Activated naive CD8-positive, alpha-beta T cell (primary cell): ENCODE data around the gene MYZAP.

ENCODE experiments used
- H3K27ac Mint-ChIP-seq: one replicate; pipeline ENCODE4 v1.8.0; 2021; ENCODE audit warnings: mixed read lengths
- H3K27me3 Mint-ChIP-seq: one replicate; pipeline ENCODE4 v1.8.0; 2021; ENCODE audit warnings: mixed read lengths
- H3K36me3 Mint-ChIP-seq: one replicate; pipeline ENCODE4 v1.8.0; 2021; ENCODE audit warnings: mixed read lengths
- H3K4me1 Mint-ChIP-seq: one replicate; pipeline ENCODE4 v1.8.0; 2021; ENCODE audit warnings: low read depth, mixed read lengths
- H3K4me3 Mint-ChIP-seq: one replicate; pipeline ENCODE4 v1.8.0; 2021; ENCODE audit warnings: mild to moderate bottlenecking, mixed read lengths
- H3K9me3 Mint-ChIP-seq: one replicate; pipeline ENCODE4 v1.8.0; 2021; ENCODE audit warnings: low read depth, mixed read lengths

The MYZAP gene

DNA sequence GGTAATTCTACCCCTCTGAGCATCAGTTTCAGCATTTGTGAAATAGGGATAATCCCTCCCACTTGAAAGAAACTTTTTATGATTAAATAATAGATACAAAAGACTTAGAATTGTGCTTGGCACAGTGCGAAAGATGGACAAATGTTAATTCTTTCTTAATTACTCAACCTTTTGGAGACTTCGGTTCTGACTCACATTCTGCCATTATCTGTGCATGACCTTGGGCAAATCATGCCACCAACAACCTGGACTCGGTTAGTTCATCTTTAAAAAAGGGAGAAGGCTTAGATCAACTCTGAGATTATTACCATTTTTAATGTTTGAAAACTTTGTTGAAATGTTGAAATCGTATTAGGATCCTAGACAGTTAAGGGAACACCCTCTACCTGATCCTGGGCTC is 74.2 kb downstream of the MYZAP start:
- H3K27me3 Mint-ChIP-seq, result no peaks in the 10 kb centered on the region
- no peak overlapping the region for H3K27ac Mint-ChIP-seq
- H3K4me3 Mint-ChIP-seq, result no peak overlapping the region
- no peaks in the 10 kb centered on the region for H3K4me1 Mint-ChIP-seq
- no peaks in the 10 kb centered on the region for H3K36me3 Mint-ChIP-seq
- H3K9me3 Mint-ChIP-seq, result no peaks in the 10 kb centered on the region

- Mint-ChIP-seq H3K27me3 (no peaks in the 10 kb centered on the region), H3K27ac (no peak overlapping the region), H3K4me3 (no peak overlapping the region), H3K36me3 (no peaks in the 10 kb centered on the region), H3K4me1 (no peaks in the 10 kb centered on the region), H3K9me3 (no peaks in the 10 kb centered on the region)
Measured at GRCh38 chr15:57667171-57667849, 75.6 kb downstream of the MYZAP start.

- Mint-ChIP-seq H3K27ac (no peak overlapping the region), H3K4me3 (no peak overlapping the region)
Measured at GRCh38 chr15:57668016-57668415, 76.3 kb downstream of the MYZAP start.

GRCh38 chr15:57671636-57672035 is 79.9 kb downstream of the MYZAP start:
- Mint-ChIP-seq H3K4me1 (no peaks in the 10 kb centered on the region), H3K27ac (no peak overlapping the region), H3K4me3 (no peak overlapping the region), H3K36me3 (no peaks in the 10 kb centered on the region), H3K27me3 (peaks cover 6% of the 10 kb centered on the region), H3K9me3 (no peaks in the 10 kb centered on the region)

More at GRCh38 chr15:57668016-57668415, 76.3 kb downstream of the MYZAP start:
- H3K9me3 Mint-ChIP-seq, result no peaks in the 10 kb centered on the region
- no peaks in the 10 kb centered on the region for H3K4me1 Mint-ChIP-seq
- peaks cover 3% of the 10 kb centered on the region for H3K27me3 Mint-ChIP-seq
- H3K36me3 Mint-ChIP-seq, result no peaks in the 10 kb centered on the region

DNA sequence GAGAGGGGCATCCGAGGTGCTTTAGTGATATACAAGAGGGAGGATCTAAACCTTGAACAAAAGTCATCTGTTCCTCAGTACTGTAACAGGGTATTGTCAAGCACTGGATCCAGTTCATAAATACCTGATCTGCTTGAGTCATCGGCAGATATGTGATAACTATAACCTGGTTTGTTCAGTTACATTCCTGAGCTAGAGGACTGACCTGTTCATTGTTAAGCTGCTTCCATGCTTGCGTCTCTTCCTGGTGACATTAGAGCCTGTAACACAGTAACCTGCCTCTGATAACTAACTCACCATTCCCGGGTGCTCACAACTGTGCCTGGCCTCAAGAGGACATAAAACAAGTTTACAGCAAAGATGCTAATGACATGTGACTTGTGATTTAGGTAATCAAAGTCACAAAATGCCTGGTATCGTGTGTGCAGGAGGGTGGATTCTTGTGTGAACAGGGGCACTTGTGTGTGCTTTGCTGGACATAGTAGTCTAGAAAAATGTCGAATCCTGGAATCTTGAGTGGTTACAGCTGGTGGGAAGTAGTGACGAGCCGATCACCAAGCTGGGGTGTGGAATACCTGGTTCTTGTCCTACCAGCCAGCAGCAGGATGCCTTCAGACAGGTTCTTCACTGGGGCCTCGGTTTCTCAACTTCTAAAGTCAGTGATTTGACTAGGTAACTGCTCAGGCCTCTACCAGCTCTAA is 83.9 kb downstream of the MYZAP start:
- no peak overlapping the region for H3K4me3 Mint-ChIP-seq
- H3K36me3 Mint-ChIP-seq, result no peaks in the 10 kb centered on the region
- H3K9me3 Mint-ChIP-seq, result no peaks in the 10 kb centered on the region
- H3K27ac Mint-ChIP-seq, result no peak overlapping the region
- peaks cover 6% of the 10 kb centered on the region for H3K4me1 Mint-ChIP-seq
- peaks cover 6% of the 10 kb centered on the region for H3K27me3 Mint-ChIP-seq

DNA sequence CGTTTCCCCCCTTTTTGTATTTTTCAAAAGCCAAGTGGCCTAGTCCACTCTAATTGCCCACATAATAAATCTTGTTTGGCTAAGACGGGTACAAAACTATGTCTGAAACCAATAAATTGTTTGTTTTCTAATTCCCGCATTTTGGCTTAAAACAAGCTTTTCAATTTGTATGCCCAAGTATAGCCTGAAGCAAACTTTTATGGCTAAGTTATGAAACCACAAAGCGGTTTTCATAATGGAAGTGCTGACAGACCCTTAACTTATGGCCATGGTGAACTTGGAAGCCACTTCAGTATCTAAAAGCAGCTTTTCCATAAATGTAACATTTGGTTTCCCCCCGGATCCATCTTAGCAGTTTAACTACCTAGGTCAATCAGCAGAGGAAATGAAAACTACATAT is 84.9 kb downstream of the MYZAP start:
- H3K4me1 Mint-ChIP-seq, result peaks cover 6% of the 10 kb centered on the region
- H3K9me3 Mint-ChIP-seq, result no peaks in the 10 kb centered on the region
- H3K36me3 Mint-ChIP-seq, result no peaks in the 10 kb centered on the region
- H3K27me3 Mint-ChIP-seq, result peaks cover 6% of the 10 kb centered on the region
- no peak overlapping the region for H3K4me3 Mint-ChIP-seq
- H3K27ac Mint-ChIP-seq, result no peak overlapping the region

GRCh38 chr15:57677204-57677603 is 85.5 kb downstream of the MYZAP start:
- Mint-ChIP-seq H3K9me3 (no peaks in the 10 kb centered on the region), H3K4me1 (peaks cover 6% of the 10 kb centered on the region), H3K4me3 (no peak overlapping the region), H3K27me3 (peaks cover 6% of the 10 kb centered on the region), H3K27ac (no peak overlapping the region), H3K36me3 (no peaks in the 10 kb centered on the region)

- no peaks in the 10 kb centered on the region for H3K36me3 Mint-ChIP-seq
- H3K4me1 Mint-ChIP-seq, result peaks cover 6% of the 10 kb centered on the region
- H3K27me3 Mint-ChIP-seq, result no peaks in the 10 kb centered on the region
- no peak overlapping the region for H3K27ac Mint-ChIP-seq
- no peak overlapping the region for H3K4me3 Mint-ChIP-seq
- no peaks in the 10 kb centered on the region for H3K9me3 Mint-ChIP-seq
Measured at GRCh38 chr15:57680021-57680420, 88.3 kb downstream of the MYZAP start.

- no peak overlapping the region for H3K4me3 Mint-ChIP-seq
- H3K4me1 Mint-ChIP-seq, result peaks cover 6% of the 10 kb centered on the region
- no peaks in the 10 kb centered on the region for H3K27me3 Mint-ChIP-seq
- H3K9me3 Mint-ChIP-seq, result no peaks in the 10 kb centered on the region
- H3K36me3 Mint-ChIP-seq, result no peaks in the 10 kb centered on the region
- no peak overlapping the region for H3K27ac Mint-ChIP-seq
Measured at GRCh38 chr15:57681011-57681410, 89.3 kb downstream of the MYZAP start.

DNA sequence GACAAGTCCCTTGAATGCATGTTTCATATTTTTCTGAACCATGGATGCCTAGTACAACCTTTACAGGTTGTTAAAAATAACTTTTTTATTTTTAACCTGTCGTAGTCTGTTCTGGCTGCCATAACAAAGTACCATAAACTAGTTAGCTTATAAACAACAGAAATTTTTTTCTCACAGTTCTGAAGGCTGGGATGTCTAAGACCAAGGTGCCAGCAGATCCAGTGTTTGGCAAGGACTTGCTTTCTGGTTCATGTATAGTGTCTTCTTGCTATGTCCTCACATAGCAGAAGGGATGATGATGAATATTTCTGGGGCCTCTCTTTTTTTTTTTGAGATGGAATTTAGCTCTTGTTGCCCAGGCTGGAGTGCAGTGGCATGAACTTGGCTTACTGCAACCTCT is 91.8 kb downstream of the MYZAP start:
- H3K27me3 Mint-ChIP-seq, result no peaks in the 10 kb centered on the region
- H3K4me3 Mint-ChIP-seq, result no peak overlapping the region
- peaks cover 6% of the 10 kb centered on the region for H3K4me1 Mint-ChIP-seq
- no peak overlapping the region for H3K27ac Mint-ChIP-seq
- H3K36me3 Mint-ChIP-seq, result no peaks in the 10 kb centered on the region
- no peaks in the 10 kb centered on the region for H3K9me3 Mint-ChIP-seq

- Mint-ChIP-seq H3K4me1 (peaks cover 6% of the 10 kb centered on the region), H3K4me3 (no peak overlapping the region), H3K27ac (no peak overlapping the region), H3K9me3 (no peaks in the 10 kb centered on the region), H3K27me3 (no peaks in the 10 kb centered on the region), H3K36me3 (no peaks in the 10 kb centered on the region)
Measured at GRCh38 chr15:57684491-57685151, 92.9 kb downstream of the MYZAP start.

DNA sequence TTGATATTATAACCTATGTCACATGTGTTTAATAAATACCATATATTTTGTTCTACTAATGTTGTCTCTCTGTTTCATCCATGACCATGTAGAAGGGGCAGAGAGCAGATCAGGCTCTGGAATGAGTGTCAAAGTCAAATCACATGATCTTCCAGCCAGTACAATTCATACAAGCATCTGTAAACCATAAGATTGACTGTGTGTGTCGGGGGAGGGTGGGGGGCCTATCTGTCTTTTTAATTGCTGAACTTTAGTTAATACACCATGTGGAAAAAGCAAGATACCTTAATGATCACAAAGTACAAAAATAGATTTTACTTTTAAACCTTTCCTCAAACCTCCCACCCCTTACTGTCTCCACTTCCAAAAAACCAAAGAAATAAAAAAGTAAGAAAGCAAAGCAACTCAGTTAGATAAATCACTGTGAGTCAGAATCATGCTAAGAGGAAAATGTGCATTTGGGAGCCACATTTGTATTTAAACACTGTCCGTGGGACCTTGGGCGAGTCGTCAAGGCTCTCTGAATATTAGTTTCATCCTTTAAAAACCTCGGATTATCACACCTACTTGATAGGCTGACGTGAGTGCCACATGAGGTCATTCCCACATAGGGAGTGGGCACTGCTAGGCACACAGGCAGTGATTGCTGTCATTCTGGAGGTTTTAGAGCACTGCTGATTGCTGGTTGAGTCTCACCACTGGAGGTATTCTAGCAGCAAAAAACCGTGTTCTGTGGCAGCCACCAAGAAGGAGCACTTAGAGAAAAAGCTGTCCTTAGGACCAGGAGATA is 93.8 kb downstream of the MYZAP start:
- H3K27ac Mint-ChIP-seq, result no peak overlapping the region
- peaks cover 2% of the 10 kb centered on the region for H3K4me1 Mint-ChIP-seq
- H3K36me3 Mint-ChIP-seq, result no peaks in the 10 kb centered on the region
- H3K9me3 Mint-ChIP-seq, result no peaks in the 10 kb centered on the region
- no peak overlapping the region for H3K4me3 Mint-ChIP-seq
- no peaks in the 10 kb centered on the region for H3K27me3 Mint-ChIP-seq

DNA sequence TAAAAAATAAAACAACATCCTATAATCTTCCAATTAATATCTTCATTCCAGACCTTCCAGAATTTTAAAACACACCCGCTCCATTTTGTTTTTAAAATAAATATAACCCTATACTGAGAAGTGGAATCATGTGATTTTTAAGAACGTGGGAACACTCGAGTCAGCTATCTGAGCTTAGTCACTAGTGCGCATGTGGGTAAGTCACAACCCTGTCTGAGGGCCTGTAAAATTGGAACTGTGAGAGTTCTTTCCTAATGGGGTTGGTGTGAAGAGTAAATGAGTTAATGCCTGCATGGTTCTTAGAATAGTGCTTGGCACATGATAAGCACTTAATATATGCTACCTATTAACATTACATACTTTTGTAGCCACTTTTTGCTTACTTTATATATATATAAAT is 95.0 kb downstream of the MYZAP start:
- H3K4me3 Mint-ChIP-seq, result no peak overlapping the region
- H3K36me3 Mint-ChIP-seq, result no peaks in the 10 kb centered on the region
- no peaks in the 10 kb centered on the region for H3K27me3 Mint-ChIP-seq
- H3K9me3 Mint-ChIP-seq, result no peaks in the 10 kb centered on the region
- no peaks in the 10 kb centered on the region for H3K4me1 Mint-ChIP-seq
- no peak overlapping the region for H3K27ac Mint-ChIP-seq

- peaks cover under 1% of the 10 kb centered on the region for H3K27me3 Mint-ChIP-seq
- no peaks in the 10 kb centered on the region for H3K4me1 Mint-ChIP-seq
- H3K9me3 Mint-ChIP-seq, result no peaks in the 10 kb centered on the region
- no peaks in the 10 kb centered on the region for H3K36me3 Mint-ChIP-seq
- no peak overlapping the region for H3K27ac Mint-ChIP-seq
- no peak overlapping the region for H3K4me3 Mint-ChIP-seq
Measured at GRCh38 chr15:57690341-57690966, 98.8 kb downstream of the MYZAP start.
